Measurements from ENCODE around the gene NR2E1.

Gene NR2E1

GRCh38 chr6:108165714-108166663 is at the start of gene NR2E1:
Gene NR2E1 (plus strand): TSS chr6:108166022. CDS start chr6:108166766, 744 bp downstream.
- H3K4me3 ChIP-seq (ENCODE audit: low read depth, low read length), result no peak within 1 kb of the TSS
- TF ChIP-seq MYC (IDR thresholded peaks at IDR 0.05; ENCODE audit: low read depth, low read length), result no peak
- no peak for TF ChIP-seq POLR2A (IDR thresholded peaks at IDR 0.05; ENCODE audit: extremely low read depth, insufficient read length)
- TF ChIP-seq CTCF (IDR thresholded peaks at IDR 0.05; ENCODE audit: low read depth, low read length), result no peak
- TF ChIP-seq MAX (IDR thresholded peaks at IDR 0.05; ENCODE audit: low read depth, low read length), result no peak
- DNase-seq (ENCODE audit: low read depth), result no peak

GRCh38 chr6:108116546-108117426 is 49.0 kb upstream of the NR2E1 start:
- H3K4me3 ChIP-seq (ENCODE audit: low read depth, low read length), result no peak overlapping the region
- DNase-seq (ENCODE audit: low read depth), result peak; percentile 13
- TF ChIP-seq POLR2A (IDR thresholded peaks at IDR 0.05; ENCODE audit: extremely low read depth, insufficient read length), result no peak
- TF ChIP-seq CTCF (IDR thresholded peaks at IDR 0.05; ENCODE audit: low read depth, low read length), result no peak
- no peak for TF ChIP-seq MAX (IDR thresholded peaks at IDR 0.05; ENCODE audit: low read depth, low read length)
- TF ChIP-seq MYC (IDR thresholded peaks at IDR 0.05; ENCODE audit: low read depth, low read length), result no peak

GRCh38 chr6:108117427-108118358 is 48.1 kb upstream of the NR2E1 start:
- peak; percentile 83 for DNase-seq (ENCODE audit: low read depth)
- TF ChIP-seq MAX (IDR thresholded peaks at IDR 0.05; ENCODE audit: low read depth, low read length), result no peak
- TF ChIP-seq CTCF (IDR thresholded peaks at IDR 0.05; ENCODE audit: low read depth, low read length), result no peak
- TF ChIP-seq MYC (IDR thresholded peaks at IDR 0.05; ENCODE audit: low read depth, low read length), result no peak
- TF ChIP-seq POLR2A (IDR thresholded peaks at IDR 0.05; ENCODE audit: extremely low read depth, insufficient read length), result no peak
- H3K4me3 ChIP-seq (ENCODE audit: low read depth, low read length), result peak overlapping the region; percentile 59

GRCh38 chr6:108118359-108118724 is 47.5 kb upstream of the NR2E1 start:
- TF ChIP-seq MAX (IDR thresholded peaks at IDR 0.05; ENCODE audit: low read depth, low read length), result no peak
- no peak for TF ChIP-seq MYC (IDR thresholded peaks at IDR 0.05; ENCODE audit: low read depth, low read length)
- TF ChIP-seq POLR2A (IDR thresholded peaks at IDR 0.05; ENCODE audit: extremely low read depth, insufficient read length), result no peak
- no peak for TF ChIP-seq CTCF (IDR thresholded peaks at IDR 0.05; ENCODE audit: low read depth, low read length)
- peak overlapping the region; percentile 59 for H3K4me3 ChIP-seq (ENCODE audit: low read depth, low read length)
- no peak for DNase-seq (ENCODE audit: low read depth)

Data from NB4 (cell line).